ENCODE data around the gene HDHD2. TPM values are rescaled to one million over a fixed set of nuclear protein-coding genes. Genes with fewer than 3 reads are reported as not detected.

The HDHD2 gene
- total RNA-seq, 2 experiments from 2014 or later, result 35.2 to 38.1 TPM

DNA sequence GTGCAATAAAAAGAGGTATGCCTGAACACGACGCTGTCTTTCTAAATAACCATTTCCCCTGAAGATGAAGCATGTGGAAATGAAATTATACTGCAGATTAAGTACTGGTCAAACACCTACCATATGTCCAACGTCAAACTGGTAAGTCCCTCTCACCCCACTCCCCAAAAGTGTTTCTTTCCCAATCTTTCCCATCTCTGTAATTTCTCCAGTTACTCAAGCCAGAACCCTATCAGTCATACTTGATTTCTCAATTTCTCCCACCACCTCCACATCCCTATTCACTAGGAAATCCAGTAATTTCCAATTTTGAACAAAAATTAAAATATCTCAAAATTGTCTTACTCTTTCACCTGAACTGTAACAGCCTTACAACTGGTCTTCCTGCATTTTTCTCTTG, 29.2 kb downstream of the HDHD2 start:
- Mint-ChIP-seq H3K27ac (no peak overlapping the region), H3K36me3 (ENCODE audit: low read depth) (peaks cover 44% of the 10 kb centered on the region), H3K4me1 (peaks cover 15% of the 10 kb centered on the region), H3K27me3 (no peaks in the 10 kb centered on the region), H3K4me3 (no peak overlapping the region), H3K9me3 (no peaks in the 10 kb centered on the region)
- ChIA-PET POLR2A (interaction anchor here (0.6 to 1.7 kb wide), 2 partner anchors 29 kb away, joined by 3 to 5 read pairs; partner anchors contain the start of gene HDHD2), CTCF (no interaction called here)
- no peak for DNase-seq

DNA sequence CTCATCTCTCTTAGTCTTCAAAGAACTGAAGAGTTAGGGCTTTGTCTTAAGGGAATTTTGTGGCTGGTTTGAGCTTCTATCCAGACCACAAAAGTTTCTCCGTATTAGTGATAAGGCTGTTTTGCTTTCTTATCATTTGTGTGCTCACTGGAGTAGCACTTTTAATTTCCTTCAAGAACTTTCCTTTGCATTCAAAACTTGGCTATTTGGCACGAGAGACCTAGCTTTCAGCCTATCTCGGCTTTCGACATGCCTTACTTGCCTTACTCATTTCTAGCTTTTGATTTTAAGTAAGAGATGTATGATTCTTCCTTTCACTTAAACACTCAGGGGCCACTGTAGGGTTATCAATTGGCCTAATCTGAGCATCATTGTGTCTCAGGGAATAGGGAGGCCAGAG, 29.9 kb downstream of the HDHD2 start:
- Mint-ChIP-seq H3K4me3 (no peak overlapping the region), H3K27ac (no peak overlapping the region), H3K4me1 (peaks cover 15% of the 10 kb centered on the region), H3K36me3 (ENCODE audit: low read depth) (peaks cover 47% of the 10 kb centered on the region), H3K9me3 (no peaks in the 10 kb centered on the region), H3K27me3 (no peaks in the 10 kb centered on the region)
- no peak for DNase-seq
- ChIA-PET POLR2A (interaction anchor here (1.7 kb wide), 1 partner anchor 30 kb away, joined by 5 read pairs; the partner anchor contains the start of gene HDHD2), CTCF (no interaction called here)

DNA sequence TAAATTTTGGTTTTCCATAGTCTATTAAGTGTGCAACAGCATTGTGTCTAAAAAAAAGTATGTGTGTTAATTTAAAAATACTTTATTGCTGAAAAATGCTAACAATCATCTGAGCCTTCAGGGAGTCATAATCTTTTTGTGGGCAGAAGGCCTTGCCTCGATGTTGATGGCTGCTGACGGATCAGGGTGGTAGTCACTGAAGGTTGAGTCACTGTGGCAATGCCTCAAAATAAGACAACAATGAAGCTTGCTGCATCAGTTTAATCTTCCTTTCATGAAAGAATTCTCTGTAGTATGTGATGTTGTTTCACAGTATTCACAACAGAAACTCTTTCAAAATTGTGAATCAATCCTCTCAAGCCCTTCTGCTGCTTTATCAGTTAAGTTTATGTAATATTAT, 31.3 kb downstream of the HDHD2 start:
- CTCF ChIA-PET, result no interaction called here
- Mint-ChIP-seq H3K36me3 (ENCODE audit: low read depth) (peaks cover 53% of the 10 kb centered on the region), H3K27ac (no peak overlapping the region)

DNA sequence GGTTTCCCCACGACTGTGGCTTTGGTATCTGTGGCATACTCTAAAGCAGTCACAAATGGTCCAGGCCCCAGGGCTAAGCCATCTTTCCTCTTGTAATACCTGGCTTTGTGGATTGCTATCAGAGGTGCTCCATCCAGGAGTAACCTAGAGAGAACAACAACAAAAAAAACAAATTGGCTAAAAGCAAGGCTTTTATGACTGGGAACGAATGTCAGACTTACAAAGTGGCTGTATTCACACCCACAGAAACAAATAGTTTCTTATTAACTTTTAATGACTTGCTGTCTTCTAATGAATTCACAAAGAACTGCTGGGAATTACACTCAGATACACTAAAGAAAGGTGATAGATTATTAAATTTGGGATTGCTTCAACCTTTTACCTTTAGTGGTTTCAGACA, 35.1 kb downstream of the HDHD2 start:
- Mint-ChIP-seq H3K4me3 (no peak overlapping the region), H3K9me3 (no peaks in the 10 kb centered on the region), H3K27ac (no peak overlapping the region), H3K27me3 (no peaks in the 10 kb centered on the region), H3K36me3 (ENCODE audit: low read depth) (peaks cover 54% of the 10 kb centered on the region), H3K4me1 (peaks cover 2% of the 10 kb centered on the region)
- CTCF ChIA-PET, result no interaction called here
- DNase-seq, result no peak
- POLR2A ChIA-PET, result no interaction called here

More for the DNA sequence above, 31.3 kb downstream of the HDHD2 start:
- no peak for DNase-seq
- Mint-ChIP-seq H3K27me3 (no peaks in the 10 kb centered on the region), H3K9me3 (no peaks in the 10 kb centered on the region), H3K4me1 (peaks cover 15% of the 10 kb centered on the region), H3K4me3 (no peak overlapping the region)
- POLR2A ChIA-PET, result no interaction called here

DNA sequence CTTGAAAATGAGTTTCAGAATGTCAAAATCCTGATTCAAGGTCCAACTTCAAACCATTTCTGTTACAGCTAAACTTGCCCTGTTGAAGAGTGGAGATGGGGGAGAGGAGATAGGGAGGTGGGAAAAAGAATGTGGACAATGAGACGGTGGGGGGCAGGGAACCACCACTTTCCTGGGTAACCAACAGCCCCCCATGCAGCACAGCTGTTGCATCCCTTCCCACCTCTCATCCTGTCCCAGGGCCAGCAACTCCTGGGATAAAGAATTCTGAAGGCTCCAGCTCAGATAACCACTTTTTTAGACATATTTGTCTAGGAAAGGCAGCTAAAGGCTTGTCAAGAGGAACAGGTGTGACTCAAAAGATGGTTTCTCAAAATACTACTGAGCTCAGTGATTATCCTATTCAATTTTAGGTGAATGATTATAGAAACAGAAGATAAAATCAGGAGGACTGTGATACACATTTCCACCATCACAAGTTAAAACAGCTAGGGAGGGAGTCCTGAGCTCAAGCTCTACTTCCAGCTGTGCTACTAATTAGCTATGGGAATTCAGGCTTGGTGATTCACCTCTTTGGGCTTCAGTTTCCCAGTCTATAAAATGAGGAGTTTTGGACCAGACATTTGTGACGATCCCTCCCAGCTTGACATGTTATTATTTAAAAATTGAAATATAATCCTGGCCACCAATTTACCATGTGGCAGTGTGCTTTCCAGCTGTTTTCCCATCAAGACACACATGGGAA, 36.3 kb downstream of the HDHD2 start:
- Mint-ChIP-seq H3K4me1 (no peaks in the 10 kb centered on the region), H3K27ac (no peak overlapping the region), H3K9me3 (no peaks in the 10 kb centered on the region), H3K36me3 (ENCODE audit: low read depth) (peaks cover 49% of the 10 kb centered on the region), H3K27me3 (no peaks in the 10 kb centered on the region), H3K4me3 (no peak overlapping the region)
- DNase-seq, result no peak
- ChIA-PET CTCF (interaction anchor here (2.0 kb wide), 1 partner anchor 91 kb away, joined by 9 read pairs; no protein-coding TSS in a partner anchor), POLR2A (no interaction called here)

DNA sequence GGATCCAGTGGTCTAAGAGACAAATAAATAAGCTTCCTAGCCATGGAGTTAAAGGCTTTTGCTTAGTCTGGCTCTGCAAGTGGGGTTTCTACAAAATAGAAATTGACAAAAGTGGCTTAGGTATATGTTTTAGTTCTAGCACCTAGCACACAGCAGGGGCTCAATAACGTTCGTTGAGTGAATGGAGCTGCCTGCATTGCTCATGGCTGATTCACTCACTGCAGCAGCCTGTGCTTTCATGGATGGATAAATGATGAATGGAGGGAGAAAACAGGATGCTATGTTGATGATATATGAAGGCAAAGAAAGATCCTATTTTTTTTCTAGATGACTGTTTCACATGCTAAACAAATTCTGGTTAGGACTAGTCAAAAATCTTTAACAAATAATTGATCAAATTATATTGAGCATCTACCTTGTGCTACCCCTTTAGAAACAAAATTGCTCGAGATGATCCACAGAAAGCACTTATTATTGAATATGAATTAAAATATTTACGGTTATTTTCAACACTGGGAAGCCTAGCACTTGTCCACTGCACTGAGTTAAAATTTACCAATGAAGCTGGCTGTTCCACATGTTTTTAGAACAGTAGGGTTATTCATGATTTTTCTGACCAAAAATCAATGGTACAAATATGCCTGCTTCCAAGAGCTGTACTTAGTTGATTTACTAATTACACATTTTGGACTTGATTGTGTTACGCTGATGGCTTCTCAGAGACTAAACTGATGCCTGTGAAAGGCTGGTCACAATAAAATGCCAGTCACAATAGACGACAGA, 39.6 kb downstream of the HDHD2 start:
- POLR2A ChIA-PET, result no interaction called here
- CTCF ChIA-PET, result interaction anchor here (0.7 to 1.3 kb wide), 2 partner anchors 39 to 94 kb away, joined by 3 read pairs; partner anchors contain the start of gene HDHD2
- H3K4me3 Mint-ChIP-seq, result no peak overlapping the region

DNA sequence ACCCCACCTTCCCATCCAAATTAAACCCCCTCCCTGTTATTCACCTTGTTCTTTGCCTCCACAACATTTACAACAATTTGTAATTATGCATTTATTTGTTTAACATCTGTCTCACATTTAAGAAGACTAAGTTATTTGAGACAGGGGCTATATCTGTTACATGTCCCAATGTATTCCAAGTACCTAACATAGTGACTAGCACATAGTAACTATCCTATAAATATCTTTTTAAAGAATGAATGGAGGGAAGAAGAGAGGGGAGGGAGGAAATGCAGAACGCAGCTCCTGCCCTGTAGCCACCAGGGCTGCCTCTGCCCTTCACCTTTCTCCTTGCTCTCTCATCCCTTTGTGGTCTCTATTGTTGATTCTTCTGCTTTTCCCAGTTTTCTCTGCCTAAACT, 40.6 kb downstream of the HDHD2 start:
- ChIA-PET CTCF (no interaction called here), POLR2A (no interaction called here)
- Mint-ChIP-seq H3K36me3 (ENCODE audit: low read depth) (peaks cover 35% of the 10 kb centered on the region), H3K4me1 (no peaks in the 10 kb centered on the region), H3K27me3 (no peaks in the 10 kb centered on the region), H3K27ac (no peak overlapping the region), H3K9me3 (no peaks in the 10 kb centered on the region), H3K4me3 (no peak overlapping the region)
- DNase-seq, result no peak

More for the DNA sequence above, 39.6 kb downstream of the HDHD2 start:
- H3K36me3 Mint-ChIP-seq (ENCODE audit: low read depth), result peaks cover 40% of the 10 kb centered on the region
- H3K27ac Mint-ChIP-seq, result no peak overlapping the region
- DNase-seq, result no peak
- no peaks in the 10 kb centered on the region for H3K4me1 Mint-ChIP-seq
- no peaks in the 10 kb centered on the region for H3K27me3 Mint-ChIP-seq
- H3K9me3 Mint-ChIP-seq, result no peaks in the 10 kb centered on the region

DNA sequence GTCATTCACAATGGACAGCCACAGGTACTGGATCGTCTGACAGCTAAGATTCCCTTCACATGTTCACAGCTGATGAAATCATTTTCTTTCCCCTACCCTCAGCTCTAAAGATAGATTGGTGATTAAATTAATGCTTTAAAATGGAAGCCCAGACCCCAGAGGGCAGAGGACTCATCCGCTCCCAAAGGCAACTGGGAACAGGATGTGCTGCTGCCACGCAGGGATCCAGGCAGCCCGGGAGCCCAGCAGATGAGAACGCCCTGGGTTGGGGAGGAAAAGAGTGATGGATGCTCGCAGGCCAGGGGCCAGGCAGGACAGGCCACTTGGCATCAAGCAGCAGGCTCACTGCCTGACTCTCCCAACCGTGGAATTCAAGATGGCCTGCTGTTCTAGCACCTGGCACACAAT, 41.3 kb downstream of the HDHD2 start:
- ChIA-PET CTCF (no interaction called here), POLR2A (no interaction called here)
- no peak for DNase-seq
- no peak overlapping the region for H3K4me3 Mint-ChIP-seq
- H3K4me1 Mint-ChIP-seq, result no peaks in the 10 kb centered on the region
- H3K27ac Mint-ChIP-seq, result no peak overlapping the region
- peaks cover 31% of the 10 kb centered on the region for H3K36me3 Mint-ChIP-seq (ENCODE audit: low read depth)
- no peaks in the 10 kb centered on the region for H3K27me3 Mint-ChIP-seq
- H3K9me3 Mint-ChIP-seq, result no peaks in the 10 kb centered on the region

DNA sequence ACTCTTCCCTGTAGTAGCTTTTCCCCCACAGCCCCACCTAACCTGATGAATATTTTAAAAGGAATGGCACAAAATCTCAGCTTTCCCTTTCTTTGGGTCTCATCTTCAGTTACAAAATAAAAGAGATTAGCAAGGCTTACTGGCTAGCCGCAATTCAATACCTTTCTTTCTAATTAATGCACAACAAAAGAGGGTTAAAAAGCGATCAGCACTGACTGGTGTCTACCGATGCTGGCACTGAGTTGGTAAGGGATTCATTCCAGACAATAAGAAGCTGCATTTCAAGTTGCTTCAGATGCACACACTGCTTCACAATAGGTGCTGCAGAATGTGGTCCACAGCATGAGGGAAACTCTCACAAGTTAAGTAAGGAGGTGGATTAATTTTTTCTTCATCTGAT, 41.9 kb downstream of the HDHD2 start:
- no peaks in the 10 kb centered on the region for H3K27me3 Mint-ChIP-seq
- H3K4me1 Mint-ChIP-seq, result no peaks in the 10 kb centered on the region
- no peak overlapping the region for H3K27ac Mint-ChIP-seq
- no peak for DNase-seq
- POLR2A ChIA-PET, result no interaction called here
- H3K36me3 Mint-ChIP-seq (ENCODE audit: low read depth), result peaks cover 26% of the 10 kb centered on the region
- no peak overlapping the region for H3K4me3 Mint-ChIP-seq
- CTCF ChIA-PET, result no interaction called here
- H3K9me3 Mint-ChIP-seq, result no peaks in the 10 kb centered on the region

DNA sequence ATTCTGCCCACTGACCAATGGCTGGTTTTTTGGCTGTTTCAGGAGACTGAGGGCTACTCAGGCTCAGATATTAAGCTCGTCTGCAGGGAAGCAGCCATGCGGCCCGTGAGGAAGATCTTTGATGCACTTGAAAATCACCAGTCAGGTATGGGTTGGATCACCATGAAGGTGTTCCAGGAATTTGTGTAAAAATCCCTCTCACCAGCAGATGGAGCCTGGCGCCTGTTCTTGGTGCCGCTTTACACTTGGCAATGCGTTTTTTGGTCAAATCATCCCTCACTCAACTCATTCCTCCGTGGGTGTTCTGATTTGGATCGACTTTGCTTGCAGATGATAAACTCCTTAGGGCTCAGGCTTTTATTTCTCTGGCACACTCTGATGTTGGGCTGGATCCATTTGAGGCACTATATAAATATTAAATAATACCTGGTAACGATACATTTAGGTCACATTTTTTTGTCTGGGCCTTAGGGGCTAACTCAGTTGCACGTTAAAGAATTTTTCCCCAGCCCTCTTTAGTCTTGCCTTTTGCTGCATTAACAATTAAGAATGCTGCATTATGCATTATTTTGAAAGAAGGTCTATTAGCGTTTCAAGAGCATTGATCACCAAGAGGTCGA, 50.0 kb downstream of the HDHD2 start:
- Mint-ChIP-seq H3K4me1 (no peaks in the 10 kb centered on the region), H3K27ac (no peak overlapping the region), H3K27me3 (no peaks in the 10 kb centered on the region), H3K36me3 (ENCODE audit: low read depth) (no peaks in the 10 kb centered on the region), H3K4me3 (no peak overlapping the region), H3K9me3 (no peaks in the 10 kb centered on the region)
- peak; percentile 61 for DNase-seq
- ChIA-PET POLR2A (no interaction called here), CTCF (interaction anchor here (1.2 to 1.8 kb wide), 2 partner anchors 104 to 649 kb away, joined by 5 to 13 read pairs; no protein-coding TSS in a partner anchor)

DNA sequence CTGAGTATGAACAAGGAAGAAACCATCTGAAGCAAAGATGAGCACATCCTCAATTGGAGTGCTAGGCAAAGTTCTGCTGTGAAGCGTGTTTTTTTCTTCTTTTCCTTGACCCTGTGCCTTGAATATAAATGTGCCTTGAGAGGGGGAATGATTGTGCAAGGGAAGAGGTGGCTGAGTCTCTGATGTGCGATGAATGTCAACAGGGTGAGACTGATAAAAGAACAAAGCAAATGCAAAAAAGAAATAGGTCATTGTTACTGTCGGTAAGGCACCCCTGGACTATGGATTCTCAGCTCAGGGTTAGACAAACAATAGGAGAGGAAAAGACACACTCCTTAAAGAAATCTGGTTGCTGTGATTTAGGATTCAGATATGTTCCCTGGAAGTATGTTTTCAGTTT, 54.5 kb downstream of the HDHD2 start:
- ChIA-PET POLR2A (no interaction called here), CTCF (no interaction called here)
- no peak overlapping the region for H3K4me3 Mint-ChIP-seq
- H3K27me3 Mint-ChIP-seq, result no peaks in the 10 kb centered on the region
- H3K4me1 Mint-ChIP-seq, result no peaks in the 10 kb centered on the region
- no peaks in the 10 kb centered on the region for H3K36me3 Mint-ChIP-seq (ENCODE audit: low read depth)
- H3K27ac Mint-ChIP-seq, result no peak overlapping the region
- DNase-seq, result no peak
- no peaks in the 10 kb centered on the region for H3K9me3 Mint-ChIP-seq

DNA sequence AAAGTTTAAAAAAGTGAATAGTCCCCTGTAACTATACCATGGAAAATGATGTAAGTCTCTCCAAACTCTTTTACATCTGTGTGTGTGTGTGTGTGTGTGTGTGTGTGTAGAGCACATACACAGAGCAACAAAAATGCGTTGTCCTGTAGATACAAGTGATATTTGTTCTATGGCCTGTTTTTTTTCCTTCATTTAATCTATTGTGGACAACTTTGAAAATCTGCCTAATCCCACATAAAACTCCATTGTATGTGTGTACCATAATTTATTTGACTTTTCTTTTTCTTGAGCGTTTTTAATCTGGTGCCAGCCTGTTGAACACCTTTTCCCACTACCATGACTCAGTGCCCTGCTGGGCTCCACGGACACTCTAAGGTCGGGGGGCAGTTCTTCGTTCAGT, 62.6 kb downstream of the HDHD2 start:
- no peak overlapping the region for H3K4me3 Mint-ChIP-seq
- no peak overlapping the region for H3K27ac Mint-ChIP-seq
- H3K36me3 Mint-ChIP-seq (ENCODE audit: low read depth), result no peaks in the 10 kb centered on the region
- H3K27me3 Mint-ChIP-seq, result no peaks in the 10 kb centered on the region
- no peak for DNase-seq
- ChIA-PET CTCF (no interaction called here), POLR2A (no interaction called here)
- no peaks in the 10 kb centered on the region for H3K4me1 Mint-ChIP-seq
- no peaks in the 10 kb centered on the region for H3K9me3 Mint-ChIP-seq

DNA sequence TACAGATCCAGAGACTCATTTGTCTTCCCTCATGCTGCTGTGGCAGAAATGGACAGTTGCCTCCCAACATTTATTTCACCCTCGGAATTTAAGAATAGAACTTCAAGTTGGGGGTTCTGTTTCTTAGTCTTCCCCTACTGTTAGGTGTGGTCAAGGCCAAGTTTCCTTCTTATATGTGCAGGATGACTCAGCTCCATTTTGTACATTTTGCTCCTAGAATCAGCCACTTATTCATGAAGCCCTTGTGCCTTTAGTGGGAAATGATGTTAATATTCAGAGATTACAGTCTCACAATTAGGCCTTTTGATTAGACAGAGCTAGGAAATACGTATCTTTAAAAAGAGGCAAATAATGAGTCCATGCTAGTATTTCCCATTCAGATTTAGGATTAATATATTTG, 68.7 kb downstream of the HDHD2 start:
- Mint-ChIP-seq H3K4me1 (no peaks in the 10 kb centered on the region), H3K27ac (no peak overlapping the region), H3K4me3 (no peak overlapping the region), H3K36me3 (ENCODE audit: low read depth) (no peaks in the 10 kb centered on the region), H3K27me3 (peaks cover 3% of the 10 kb centered on the region), H3K9me3 (no peaks in the 10 kb centered on the region)
- ChIA-PET POLR2A (no interaction called here), CTCF (interaction anchor here (1.1 kb wide), 1 partner anchor 30 kb away, joined by 3 read pairs; no protein-coding TSS in a partner anchor)
- no peak for DNase-seq
